Measurements from ENCODE around the gene CUEDC2. TPM values are rescaled to one million over a fixed set of nuclear protein-coding genes. Genes with fewer than 3 reads are reported as not detected.

The CUEDC2 gene
- total RNA-seq, 5 donors from 2014 or later (not counting 1 experiment from before 2014, with no cell fraction given), result 32.2 to 41.4 (median 37.8) TPM

DNA sequence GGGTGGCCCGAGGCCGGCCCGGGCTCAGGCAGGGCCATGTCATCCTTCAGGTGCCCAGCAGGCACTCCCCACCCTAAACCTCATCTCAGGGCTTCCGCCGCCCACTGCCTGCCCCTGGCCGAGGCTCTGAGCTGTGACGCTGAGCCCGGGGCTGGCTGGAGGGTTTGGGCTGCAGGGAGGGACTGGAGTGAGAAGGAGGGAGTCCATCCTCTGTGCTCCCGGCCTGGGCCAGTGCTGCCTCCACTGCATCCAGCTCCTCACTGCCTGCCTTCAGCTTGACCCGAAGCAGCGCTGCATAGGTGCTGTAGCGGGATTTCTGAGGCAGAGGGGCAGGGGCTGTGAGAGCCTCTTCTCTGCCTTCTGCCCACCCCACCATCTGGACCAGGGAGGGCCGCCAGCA is 29.3 kb downstream of the CUEDC2 start:
- peaks cover 0 to 10% of the 10 kb centered on the region in 2 experiments for H3K27me3 ChIP-seq (replicated peaks in 1 of 2; ENCODE audit: control insufficient read depth in 2 of 2, extremely low read depth in 1 of 2, insufficient read depth in 2 of 2, low read length in 1 of 2)
- Mint-ChIP-seq H3K9me3 (no peaks in the 10 kb centered on the region), H3K27ac (no peak overlapping the region), H3K36me3 (peaks cover 13% of the 10 kb centered on the region), H3K4me3 (no peak overlapping the region), H3K27me3 (peaks cover 0 to 2% of the 10 kb centered on the region in 2 donors), H3K4me1 (peaks cover 21 to 30% (median 24%) of the 10 kb centered on the region in 3 donors)
- H3K9me3 ChIP-seq, result no peaks in the 10 kb centered on the region
- peaks cover 12 to 34% of the 10 kb centered on the region in 2 donors for H3K36me3 ChIP-seq (ENCODE audit: control insufficient read depth in 2 of 2, extremely low read depth in 1 of 2, insufficient read depth in 1 of 2, low read length in 1 of 2)
- ChIA-PET CTCF (no interaction called here), POLR2A (no interaction called here)
- ATAC-seq (replicated peaks in 1 of 4) (no peak), DNase-seq (peak in 1 of 35 experiments; percentile 30)
- no peak overlapping the region for H3K4me3 ChIP-seq (ENCODE audit: control insufficient read depth in 1 of 2, extremely low read depth in 1 of 2, low read length in 1 of 2)
- 100% methylated on average over 3 of the region's 13 CpGs for WGBS (ENCODE audit: insufficient coverage)
- peaks cover 4 to 37% of the 10 kb centered on the region in 2 experiments for H3K4me1 ChIP-seq (ENCODE audit: control insufficient read depth in 1 of 2, extremely low read depth in 1 of 2, insufficient read depth in 2 of 2, low read length in 2 of 2)
- H3K27ac ChIP-seq (ENCODE audit: low read length), result no peak overlapping the region

DNA sequence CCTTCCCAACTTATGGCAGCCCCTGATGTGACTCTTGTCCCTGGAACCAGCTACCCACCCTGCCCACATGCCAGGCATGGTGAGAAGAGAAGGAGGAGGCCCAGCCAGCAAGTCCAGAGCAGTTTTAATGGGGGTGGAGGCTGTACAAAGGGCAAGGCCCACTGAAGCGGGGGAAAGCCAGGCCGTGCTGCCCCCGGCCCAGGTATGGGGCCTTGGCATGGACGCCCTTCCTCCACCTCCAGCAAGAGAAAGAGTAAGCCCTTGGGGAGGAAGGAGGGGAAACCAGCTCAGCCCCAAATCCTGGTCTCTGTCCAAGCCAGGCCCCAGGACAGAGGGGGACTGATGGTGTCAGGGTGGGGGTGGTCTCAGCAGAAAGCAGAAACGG is 29.9 kb downstream of the CUEDC2 start:
- ATAC-seq (replicated peaks in 1 of 4) (no peak), DNase-seq (no peak)
- peaks cover 2 to 37% of the 10 kb centered on the region in 2 experiments for H3K4me1 ChIP-seq (ENCODE audit: control insufficient read depth in 1 of 2, extremely low read depth in 1 of 2, insufficient read depth in 2 of 2, low read length in 2 of 2)
- H3K36me3 ChIP-seq (ENCODE audit: control insufficient read depth in 2 of 2, extremely low read depth in 1 of 2, insufficient read depth in 1 of 2, low read length in 1 of 2), result peaks cover 13 to 40% of the 10 kb centered on the region in 2 donors
- Mint-ChIP-seq H3K36me3 (peaks cover 17% of the 10 kb centered on the region), H3K27me3 (no peaks in the 10 kb centered on the region), H3K4me1 (peaks cover 26 to 32% (median 27%) of the 10 kb centered on the region in 3 donors), H3K9me3 (no peaks in the 10 kb centered on the region), H3K27ac (peak overlapping the region in 1 of 2 donors; percentile 8), H3K4me3 (no peak overlapping the region)
- H3K4me3 ChIP-seq (ENCODE audit: control insufficient read depth in 1 of 2, extremely low read depth in 1 of 2, low read length in 1 of 2), result no peak overlapping the region
- CTCF ChIA-PET, result no interaction called here
- no CpG with 5 or more reads among the region's 5 CpGs for WGBS (ENCODE audit: insufficient coverage)
- POLR2A ChIA-PET, result interaction anchor here in 1 of 2 donors (0.5 kb wide), 1 partner anchor 27 kb away, joined by 3 read pairs; no protein-coding TSS in a partner anchor
- no peak overlapping the region for H3K27ac ChIP-seq (ENCODE audit: low read length)
- H3K9me3 ChIP-seq, result no peaks in the 10 kb centered on the region
- H3K27me3 ChIP-seq (replicated peaks in 1 of 2; ENCODE audit: control insufficient read depth in 2 of 2, extremely low read depth in 1 of 2, insufficient read depth in 2 of 2, low read length in 1 of 2), result peaks cover 0 to 4% of the 10 kb centered on the region in 2 experiments

DNA sequence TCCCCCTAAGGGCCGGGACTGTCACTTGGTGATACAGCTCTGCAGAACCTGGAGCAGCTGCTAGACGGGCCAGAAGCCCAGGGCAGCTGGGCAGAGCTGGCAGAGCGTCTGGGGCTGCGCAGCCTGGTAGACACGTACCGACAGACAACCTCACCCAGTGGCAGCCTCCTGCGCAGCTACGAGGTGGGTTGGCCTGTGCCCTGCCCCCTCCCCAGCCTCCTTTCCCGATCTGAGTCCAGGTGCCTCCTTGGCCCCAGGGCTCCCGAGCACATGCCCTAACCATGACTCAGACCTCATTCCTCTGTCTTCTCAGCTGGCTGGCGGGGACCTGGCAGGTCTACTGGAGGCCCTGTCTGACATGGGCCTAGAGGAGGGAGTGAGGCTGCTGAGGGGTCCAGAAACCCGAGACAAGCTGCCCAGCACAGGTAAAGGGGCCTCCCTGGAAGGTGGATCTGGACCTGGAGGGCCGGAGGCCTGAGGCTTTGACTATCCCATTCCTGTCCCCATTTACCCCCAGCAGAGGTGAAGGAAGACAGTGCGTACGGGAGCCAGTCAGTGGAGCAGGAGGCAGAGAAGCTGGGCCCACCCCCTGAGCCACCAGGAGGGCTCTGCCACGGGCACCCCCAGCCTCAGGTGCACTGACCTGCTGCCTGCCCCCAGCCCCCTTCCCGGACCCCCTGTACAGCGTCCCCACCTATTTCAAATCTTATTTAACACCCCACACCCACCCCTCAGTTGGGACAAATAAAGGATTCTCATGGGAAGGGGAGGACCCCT is 30.5 kb downstream of the CUEDC2 start:
- Histone ChIP-seq H3K27ac (ENCODE audit: low read length) (no peak overlapping the region), H3K4me1 (ENCODE audit: control insufficient read depth in 1 of 2, extremely low read depth in 1 of 2, insufficient read depth in 2 of 2, low read length in 2 of 2) (peaks cover 4 to 40% of the 10 kb centered on the region in 2 experiments), H3K4me3 (ENCODE audit: control insufficient read depth in 1 of 2, extremely low read depth in 1 of 2, low read length in 1 of 2) (no peak overlapping the region), H3K9me3 (no peaks in the 10 kb centered on the region), H3K27me3 (replicated peaks in 1 of 2; ENCODE audit: control insufficient read depth in 2 of 2, extremely low read depth in 1 of 2, insufficient read depth in 2 of 2, low read length in 1 of 2) (no peaks in the 10 kb centered on the region), H3K36me3 (ENCODE audit: control insufficient read depth in 2 of 2, extremely low read depth in 1 of 2, insufficient read depth in 1 of 2, low read length in 1 of 2) (peaks cover 14 to 46% of the 10 kb centered on the region in 2 donors)
- WGBS (ENCODE audit: insufficient coverage), result 80% methylated on average over 8 of the region's 18 CpGs
- POLR2A ChIA-PET, result interaction anchor here in 1 of 2 donors (0.5 to 0.6 kb wide), 2 partner anchors 14 to 27 kb away, joined by 3 to 4 read pairs; no protein-coding TSS in a partner anchor
- H3K4me3 Mint-ChIP-seq, result no peak overlapping the region
- peak in 1 of 35 experiments; percentile 17 for DNase-seq
- no peaks in the 10 kb centered on the region for H3K9me3 Mint-ChIP-seq
- H3K27me3 Mint-ChIP-seq, result no peaks in the 10 kb centered on the region
- peaks cover 18% of the 10 kb centered on the region for H3K36me3 Mint-ChIP-seq
- CTCF ChIA-PET, result interaction anchor here in 1 of 2 donors (0.6 kb wide), 1 partner anchor 17 kb away, joined by 3 read pairs; no protein-coding TSS in a partner anchor
- peaks cover 31 to 36% (median 32%) of the 10 kb centered on the region in 3 donors for H3K4me1 Mint-ChIP-seq
- ATAC-seq (replicated peaks in 1 of 4), result no peak
- H3K27ac Mint-ChIP-seq, result peak overlapping the region in 1 of 2 donors; percentile 8

DNA sequence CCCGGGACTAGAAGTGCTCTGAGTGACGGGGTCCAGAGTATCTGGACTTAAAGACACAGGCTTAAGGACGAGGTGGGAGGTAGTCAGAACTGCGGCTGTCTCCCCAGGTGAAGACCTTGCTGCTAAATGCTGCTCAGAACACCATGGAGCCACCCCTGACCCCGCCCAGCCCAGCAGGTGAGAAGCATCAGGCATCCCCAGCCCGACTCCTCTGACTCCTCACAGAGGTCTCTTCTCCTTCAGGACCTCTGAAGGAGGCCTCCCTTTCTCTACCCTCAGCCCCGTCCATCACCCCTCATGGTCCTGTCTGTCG is 31.1 kb downstream of the CUEDC2 start:
- H3K36me3 ChIP-seq (ENCODE audit: control insufficient read depth in 2 of 2, extremely low read depth in 1 of 2, insufficient read depth in 1 of 2, low read length in 1 of 2), result peaks cover 14 to 52% of the 10 kb centered on the region in 2 donors
- peak in 1 of 35 experiments; percentile 21 for DNase-seq
- H3K4me1 ChIP-seq (ENCODE audit: control insufficient read depth in 1 of 2, extremely low read depth in 1 of 2, insufficient read depth in 2 of 2, low read length in 2 of 2), result peaks cover 9 to 46% of the 10 kb centered on the region in 2 experiments
- Mint-ChIP-seq H3K4me3 (no peak overlapping the region), H3K27me3 (no peaks in the 10 kb centered on the region), H3K36me3 (peaks cover 22% of the 10 kb centered on the region), H3K9me3 (no peaks in the 10 kb centered on the region), H3K4me1 (peaks cover 35 to 38% (median 36%) of the 10 kb centered on the region in 3 donors), H3K27ac (no peak overlapping the region)
- H3K4me3 ChIP-seq (ENCODE audit: control insufficient read depth in 1 of 2, extremely low read depth in 1 of 2, low read length in 1 of 2), result no peak overlapping the region
- ChIA-PET POLR2A (no interaction called here), CTCF (no interaction called here)
- no peak overlapping the region for H3K27ac ChIP-seq (ENCODE audit: low read length)
- no peak for ATAC-seq (replicated peaks in 1 of 4)
- 88% methylated on average over 6 of the region's 8 CpGs for WGBS (ENCODE audit: insufficient coverage)
- no peaks in the 10 kb centered on the region for H3K27me3 ChIP-seq (replicated peaks in 1 of 2; ENCODE audit: control insufficient read depth in 2 of 2, extremely low read depth in 1 of 2, insufficient read depth in 2 of 2, low read length in 1 of 2)
- H3K9me3 ChIP-seq, result no peaks in the 10 kb centered on the region

DNA sequence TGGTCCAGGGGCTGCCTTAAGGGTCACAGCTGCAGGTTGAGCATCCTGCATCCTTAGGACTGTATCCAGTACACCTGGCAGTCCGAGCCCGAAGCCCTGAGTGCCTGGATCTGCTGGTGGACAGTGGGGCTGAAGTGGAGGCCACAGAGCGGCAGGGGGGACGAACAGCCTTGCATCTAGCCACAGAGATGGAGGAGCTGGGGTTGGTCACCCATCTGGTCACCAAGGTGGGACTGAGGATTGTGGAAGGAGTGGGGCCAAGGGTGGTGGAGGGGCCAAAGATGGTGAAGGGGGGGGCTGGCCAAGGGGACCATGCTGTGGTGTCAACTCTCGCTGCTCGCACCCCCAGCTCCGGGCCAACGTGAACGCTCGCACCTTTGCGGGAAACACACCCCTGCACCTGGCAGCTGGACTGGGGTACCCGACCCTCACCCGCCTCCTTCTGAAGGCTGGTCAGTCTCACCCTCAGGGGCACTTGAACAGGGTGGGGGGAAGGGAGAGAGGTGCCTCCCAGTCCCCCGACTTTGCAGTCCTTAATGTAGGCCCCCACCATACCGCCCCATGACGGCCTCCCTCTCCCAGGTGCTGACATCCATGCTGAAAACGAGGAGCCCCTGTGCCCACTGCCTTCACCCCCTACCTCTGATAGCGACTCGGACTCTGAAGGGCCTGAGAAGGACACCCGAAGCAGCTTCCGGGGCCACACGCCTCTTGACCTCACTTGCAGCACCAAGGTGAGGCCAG is 31.6 kb downstream of the CUEDC2 start:
- peaks cover 34 to 41% (median 39%) of the 10 kb centered on the region in 3 donors for H3K4me1 Mint-ChIP-seq
- no peaks in the 10 kb centered on the region for H3K9me3 Mint-ChIP-seq
- Histone ChIP-seq H3K4me1 (ENCODE audit: control insufficient read depth in 1 of 2, extremely low read depth in 1 of 2, insufficient read depth in 2 of 2, low read length in 2 of 2) (peaks cover 12 to 51% of the 10 kb centered on the region in 2 experiments), H3K9me3 (no peaks in the 10 kb centered on the region), H3K27me3 (replicated peaks in 1 of 2; ENCODE audit: control insufficient read depth in 2 of 2, extremely low read depth in 1 of 2, insufficient read depth in 2 of 2, low read length in 1 of 2) (no peaks in the 10 kb centered on the region), H3K4me3 (ENCODE audit: control insufficient read depth in 1 of 2, extremely low read depth in 1 of 2, low read length in 1 of 2) (no peak overlapping the region), H3K36me3 (ENCODE audit: control insufficient read depth in 2 of 2, extremely low read depth in 1 of 2, insufficient read depth in 1 of 2, low read length in 1 of 2) (peaks cover 14 to 53% of the 10 kb centered on the region in 2 donors), H3K27ac (ENCODE audit: low read length) (no peak overlapping the region)
- no peaks in the 10 kb centered on the region for H3K27me3 Mint-ChIP-seq
- 93% methylated on average over 10 of the region's 22 CpGs for WGBS (ENCODE audit: insufficient coverage)
- POLR2A ChIA-PET, result no interaction called here
- peaks cover 22% of the 10 kb centered on the region for H3K36me3 Mint-ChIP-seq
- H3K27ac Mint-ChIP-seq, result no peak overlapping the region
- CTCF ChIA-PET, result interaction anchor here in 1 of 2 donors (0.7 kb wide), 2 partner anchors 17 to 129 kb away, joined by 3 to 6 read pairs; no protein-coding TSS in a partner anchor
- no peak overlapping the region for H3K4me3 Mint-ChIP-seq
- DNase-seq (peak in 1 of 35 experiments; percentile 12), ATAC-seq (replicated peaks in 1 of 4) (no peak)

DNA sequence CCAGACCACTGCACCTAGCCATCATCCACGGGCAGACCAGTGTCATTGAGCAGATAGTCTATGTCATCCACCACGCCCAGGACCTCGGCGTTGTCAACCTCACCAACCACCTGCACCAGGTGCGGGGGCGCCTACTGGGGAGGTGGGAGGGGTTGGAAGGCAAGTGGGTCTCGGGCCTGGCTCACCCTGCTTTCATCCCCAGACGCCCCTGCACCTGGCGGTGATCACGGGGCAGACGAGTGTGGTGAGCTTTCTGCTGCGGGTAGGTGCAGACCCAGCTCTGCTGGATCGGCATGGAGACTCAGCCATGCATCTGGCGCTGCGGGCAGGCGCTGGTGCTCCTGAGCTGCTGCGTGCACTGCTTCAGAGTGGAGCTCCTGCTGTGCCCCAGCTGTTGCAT is 32.3 kb downstream of the CUEDC2 start:
- no peaks in the 10 kb centered on the region for H3K9me3 Mint-ChIP-seq
- Histone ChIP-seq H3K27ac (ENCODE audit: low read length) (peak overlapping the region; percentile 70), H3K36me3 (ENCODE audit: control insufficient read depth in 2 of 2, extremely low read depth in 1 of 2, insufficient read depth in 1 of 2, low read length in 1 of 2) (peaks cover 14 to 53% of the 10 kb centered on the region in 2 donors), H3K27me3 (replicated peaks in 1 of 2; ENCODE audit: control insufficient read depth in 2 of 2, extremely low read depth in 1 of 2, insufficient read depth in 2 of 2, low read length in 1 of 2) (no peaks in the 10 kb centered on the region), H3K4me1 (ENCODE audit: control insufficient read depth in 1 of 2, extremely low read depth in 1 of 2, insufficient read depth in 2 of 2, low read length in 2 of 2) (peaks cover 12 to 55% of the 10 kb centered on the region in 2 experiments), H3K4me3 (ENCODE audit: control insufficient read depth in 1 of 2, extremely low read depth in 1 of 2, low read length in 1 of 2) (peak overlapping the region in 1 of 2 donors; percentile 27), H3K9me3 (no peaks in the 10 kb centered on the region)
- whole genome bisulfite sequencing (ENCODE audit: insufficient coverage), result 91% methylated on average over 10 of the region's 17 CpGs
- peak overlapping the region in 1 of 2 donors; percentile 80 for H3K27ac Mint-ChIP-seq
- CTCF ChIA-PET, result interaction anchor here (0.7 to 1.4 kb wide), 5 partner anchors 12 to 184 kb away, joined by 3 to 8 read pairs (median 6); no protein-coding TSS in a partner anchor
- H3K27me3 Mint-ChIP-seq, result no peaks in the 10 kb centered on the region
- POLR2A ChIA-PET, result no interaction called here
- ATAC-seq (replicated peaks in 1 of 4) (no peak), DNase-seq (peak in 2 of 35 experiments; percentile 12 to 18)
- H3K4me3 Mint-ChIP-seq, result peak overlapping the region in 2 of 3 donors; percentile 67 to 96
- peaks cover 22% of the 10 kb centered on the region for H3K36me3 Mint-ChIP-seq
- H3K4me1 Mint-ChIP-seq, result peaks cover 34 to 42% (median 41%) of the 10 kb centered on the region in 3 donors
